OCI-LY3 (cell line): ENCODE results near the gene TTLL11.

Experiments
- EZH2phosphoT487 ChIP-seq: fragments of 200-600 bp; shearing (Covaris generic); IDR thresholded peaks from 2 replicates; pipeline ENCODE4 v1.6.1; 2018; ENCODE audit warnings: antibody characterized with exemption, mixed run types, low read depth
- TF ChIP-seq, protein P1 (sequence below): fragments of 200-600, 300-600 bp; sonication (generic); IDR thresholded peaks from 2 replicates; pipeline ENCODE4 v1.5.1; 2014; ENCODE audit warnings: antibody characterized with exemption, low read length, low read depth

DNA sequence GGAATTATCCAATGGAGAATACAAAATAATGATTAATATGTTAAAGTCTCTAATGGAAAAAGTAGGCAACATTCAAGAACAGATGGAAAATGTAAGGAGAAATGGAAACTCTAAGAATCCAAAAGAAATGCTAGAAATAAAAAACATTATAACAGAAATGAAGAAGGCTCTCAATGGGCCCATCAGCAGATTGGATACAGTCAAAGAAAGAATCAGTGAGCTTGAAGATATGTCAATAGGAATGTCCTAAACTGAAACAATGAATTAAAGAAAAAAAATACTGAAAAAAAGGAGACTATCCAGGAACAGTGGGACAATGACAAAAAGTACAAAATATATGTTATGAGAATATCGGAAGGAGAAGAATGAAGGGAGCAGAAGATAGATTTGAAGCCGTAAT, 248.5 kb downstream of the TTLL11 start:
- TF ChIP-seq, protein P1, sequence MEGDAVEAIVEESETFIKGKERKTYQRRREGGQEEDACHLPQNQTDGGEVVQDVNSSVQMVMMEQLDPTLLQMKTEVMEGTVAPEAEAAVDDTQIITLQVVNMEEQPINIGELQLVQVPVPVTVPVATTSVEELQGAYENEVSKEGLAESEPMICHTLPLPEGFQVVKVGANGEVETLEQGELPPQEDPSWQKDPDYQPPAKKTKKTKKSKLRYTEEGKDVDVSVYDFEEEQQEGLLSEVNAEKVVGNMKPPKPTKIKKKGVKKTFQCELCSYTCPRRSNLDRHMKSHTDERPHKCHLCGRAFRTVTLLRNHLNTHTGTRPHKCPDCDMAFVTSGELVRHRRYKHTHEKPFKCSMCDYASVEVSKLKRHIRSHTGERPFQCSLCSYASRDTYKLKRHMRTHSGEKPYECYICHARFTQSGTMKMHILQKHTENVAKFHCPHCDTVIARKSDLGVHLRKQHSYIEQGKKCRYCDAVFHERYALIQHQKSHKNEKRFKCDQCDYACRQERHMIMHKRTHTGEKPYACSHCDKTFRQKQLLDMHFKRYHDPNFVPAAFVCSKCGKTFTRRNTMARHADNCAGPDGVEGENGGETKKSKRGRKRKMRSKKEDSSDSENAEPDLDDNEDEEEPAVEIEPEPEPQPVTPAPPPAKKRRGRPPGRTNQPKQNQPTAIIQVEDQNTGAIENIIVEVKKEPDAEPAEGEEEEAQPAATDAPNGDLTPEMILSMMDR: no peak
- no peak for TF ChIP-seq EZH2phosphoT487
